D721Med (cell line): Measurements from ENCODE around the gene PARVA.

Source experiments
- DNase-seq: peaks from one replicate; pipeline ENCODE4 v3.0.0; 2011; ENCODE audit warnings: low spot score; ENCODE audit not compliant: insufficient read length
- FAIRE-seq: peaks from 2 replicates; lab custom pipeline; 2011; peaks lifted over from hg19 to GRCh38; lab: Jason Lieb, UNC
- CTCF ChIP-seq: IDR thresholded peaks from 2 replicates; pipeline ENCODE4 v1.5.1; 2012; ENCODE audit warnings: mild to moderate bottlenecking, control low read depth; ENCODE audit not compliant: insufficient read depth; ENCODE audit errors: missing control alignments

Gene PARVA

GRCh38 chr11:12395333-12395732, 18.0 kb downstream of the PARVA start:
- DNase-seq, result no peak
- FAIRE-seq, result no peak
- TF ChIP-seq CTCF, result no peak

- no peak for FAIRE-seq
- DNase-seq, result no peak
Measured at GRCh38 chr11:12397931-12398334, 20.6 kb downstream of the PARVA start.

GRCh38 chr11:12399355-12399754, 22.0 kb downstream of the PARVA start:
- FAIRE-seq (no peak), DNase-seq (no peak)
- no peak for TF ChIP-seq CTCF

More at GRCh38 chr11:12397931-12398334, 20.6 kb downstream of the PARVA start:
- TF ChIP-seq CTCF, result no peak

GRCh38 chr11:12402025-12402424, 24.7 kb downstream of the PARVA start:
- FAIRE-seq, result no peak
- no peak for DNase-seq

GRCh38 chr11:12402691-12403120, 25.3 kb downstream of the PARVA start:
- no peak for FAIRE-seq
- TF ChIP-seq CTCF, result no peak
- no peak for DNase-seq

More at GRCh38 chr11:12402025-12402424, 24.7 kb downstream of the PARVA start:
- TF ChIP-seq CTCF, result no peak

GRCh38 chr11:12403122-12403996, 26.0 kb downstream of the PARVA start:
- no peak for TF ChIP-seq CTCF
- FAIRE-seq, result no peak
- DNase-seq, result no peak

- TF ChIP-seq CTCF, result no peak
- DNase-seq (no peak), FAIRE-seq (no peak)
Measured at GRCh38 chr11:12403997-12404350, 26.6 kb downstream of the PARVA start.
